GM21423 (cell line): Measurements from ENCODE around the gene SUPT5H.
A peak's percentile ranks its signal among the peaks of the same experiment; 100 is the strongest.

Source experiments
- ATAC-seq: cut with Tn5 transposase; IDR thresholded peaks from one replicate; pipeline ENCODE4 v1.9.1; 2021; ENCODE audit warnings: mild to moderate bottlenecking, moderate library complexity; ENCODE audit not compliant: unreplicated experiment

Gene SUPT5H

GRCh38 chr19:39409208-39410016, 36.0 kb upstream of the SUPT5H start:
- ATAC-seq: no peak

- ATAC-seq: peak; percentile 19
These were observed 35.2 kb upstream of the SUPT5H start for GRCh38 chr19:39410017-39410830.

- ATAC-seq: no peak
These were observed 34.6 kb upstream of the SUPT5H start for GRCh38 chr19:39410831-39411080.

- ATAC-seq: no peak
These were observed 34.1 kb upstream of the SUPT5H start for GRCh38 chr19:39411081-39411831.

- peak; percentile 22 for ATAC-seq
These were observed 33.6 kb upstream of the SUPT5H start for GRCh38 chr19:39411832-39412099.

GRCh38 chr19:39412100-39412866, 33.1 kb upstream of the SUPT5H start, which contains the start of gene PLEKHG2:
Gene PLEKHG2 (plus strand): TSS chr19:39412669. CDS start chr19:39414087, 1,418 bp downstream.
- ATAC-seq: peak; percentile 47

- no peak for ATAC-seq
These were observed 32.5 kb upstream of the SUPT5H start for GRCh38 chr19:39412867-39413271.

GRCh38 chr19:39413272-39413910, 32.0 kb upstream of the SUPT5H start:
- no peak for ATAC-seq

- no peak for ATAC-seq
These were observed 31.3 kb upstream of the SUPT5H start for GRCh38 chr19:39413911-39414608.

- ATAC-seq: no peak
These were observed 30.0 kb upstream of the SUPT5H start for GRCh38 chr19:39415111-39416046.

GRCh38 chr19:39416152-39417120, 28.9 kb upstream of the SUPT5H start:
- ATAC-seq: no peak

- no peak for ATAC-seq
These were observed 27.8 kb upstream of the SUPT5H start for GRCh38 chr19:39417463-39418181.

- no peak for ATAC-seq
These were observed 26.4 kb upstream of the SUPT5H start for GRCh38 chr19:39419003-39419402.

GRCh38 chr19:39420769-39421168, 24.6 kb upstream of the SUPT5H start:
- no peak for ATAC-seq

- no peak for ATAC-seq
These were observed 23.4 kb upstream of the SUPT5H start for GRCh38 chr19:39422020-39422419.

GRCh38 chr19:39423258-39424086, 21.9 kb upstream of the SUPT5H start:
- no peak for ATAC-seq
